Measurements from ENCODE around the gene MEP1A.
"Not testable (repeated sequence)": the region's sequence is repeated elsewhere in the genome, so short reads cannot be mapped to it uniquely, and the experiment has no call there.

The MEP1A gene

DNA sequence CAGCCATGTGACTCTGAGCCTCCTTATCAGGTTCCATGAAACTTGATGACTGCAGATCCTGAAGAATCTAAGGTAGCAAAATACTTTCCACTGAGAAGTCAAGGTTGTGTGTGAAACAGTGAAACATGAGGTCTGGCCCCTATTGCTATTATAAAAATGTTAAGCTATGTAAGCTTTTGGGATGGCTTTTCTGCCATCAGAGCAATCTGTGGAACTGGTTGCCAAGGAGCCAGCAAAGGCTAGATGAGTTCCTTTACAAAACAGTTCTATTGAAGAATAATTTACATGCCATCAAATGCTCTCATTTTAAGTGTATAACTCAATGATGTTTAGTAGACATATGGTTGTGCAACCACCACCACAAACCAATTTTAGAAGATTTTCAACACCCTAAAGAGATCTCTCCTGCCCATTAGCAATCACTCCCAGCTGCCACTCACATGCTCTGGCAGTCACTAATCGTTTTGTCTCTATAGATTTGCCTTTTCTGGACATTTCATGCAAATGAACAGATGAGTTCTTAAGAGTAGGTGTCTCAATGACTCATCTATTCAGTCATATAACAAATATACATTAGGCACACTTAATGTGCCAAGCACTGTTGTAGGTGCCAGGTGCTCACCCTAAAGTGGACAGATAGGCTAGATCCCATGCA, 19.9 kb upstream of the MEP1A start:
- Histone ChIP-seq H3K27ac (peak overlapping the region in 8 of 21 experiments; percentile 7 to 67 (median 40)), H3K4me3 (no peak overlapping the region)

DNA sequence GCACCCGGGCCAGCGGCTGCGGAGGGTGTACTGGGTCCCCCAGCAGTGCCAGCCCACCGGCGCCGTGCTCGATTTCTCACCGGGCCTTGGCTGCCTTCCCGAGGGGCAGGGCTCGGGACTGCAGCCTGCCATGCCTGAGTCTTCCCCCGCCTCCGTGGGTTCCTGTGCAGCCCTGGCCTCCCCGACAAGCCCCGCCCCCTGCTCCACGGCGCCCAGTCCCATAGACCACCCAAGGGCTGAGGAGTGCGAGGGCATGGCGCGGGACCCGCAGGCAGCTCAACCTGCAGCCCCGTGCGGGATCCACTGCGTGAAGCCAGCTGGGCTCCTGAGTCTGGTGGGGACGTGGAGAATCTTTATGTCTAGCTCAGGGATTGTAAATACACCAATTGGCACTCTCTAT, 18.5 kb upstream of the MEP1A start:
- not testable (repeated sequence) for H3K4me3 ChIP-seq, H3K27ac ChIP-seq

DNA sequence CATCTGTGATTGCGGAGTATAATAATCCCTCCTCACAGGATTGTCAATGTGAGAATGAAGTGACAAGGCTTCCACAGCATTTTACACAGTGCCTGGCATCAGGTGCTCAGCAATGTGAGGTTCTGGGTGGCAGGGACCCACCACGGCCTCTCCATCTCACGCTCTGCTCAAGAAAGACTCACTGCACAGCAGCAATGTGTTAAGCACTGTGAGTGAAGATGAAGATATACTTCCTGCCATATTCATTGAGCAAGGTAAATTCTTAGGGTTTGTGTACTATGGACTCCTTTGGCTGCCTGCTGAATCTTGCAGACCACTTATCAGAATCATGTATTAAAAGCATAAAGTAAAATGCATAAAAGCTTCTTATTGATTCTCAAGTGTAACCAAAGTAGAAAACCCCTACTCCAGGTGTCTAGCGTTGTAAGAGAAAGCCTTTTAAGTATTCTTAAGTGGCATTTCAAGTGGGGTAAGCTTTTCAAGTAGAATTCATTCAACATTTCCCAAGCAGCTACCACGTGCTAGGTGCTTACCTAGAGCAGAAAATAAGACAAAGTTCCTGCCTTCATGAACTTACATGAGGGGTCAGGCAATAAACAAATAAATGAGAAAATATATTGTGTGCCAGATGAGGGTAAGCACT, 17.0 kb upstream of the MEP1A start:
- Histone ChIP-seq H3K4me3 (no peak overlapping the region), H3K27ac (no peak overlapping the region)

DNA sequence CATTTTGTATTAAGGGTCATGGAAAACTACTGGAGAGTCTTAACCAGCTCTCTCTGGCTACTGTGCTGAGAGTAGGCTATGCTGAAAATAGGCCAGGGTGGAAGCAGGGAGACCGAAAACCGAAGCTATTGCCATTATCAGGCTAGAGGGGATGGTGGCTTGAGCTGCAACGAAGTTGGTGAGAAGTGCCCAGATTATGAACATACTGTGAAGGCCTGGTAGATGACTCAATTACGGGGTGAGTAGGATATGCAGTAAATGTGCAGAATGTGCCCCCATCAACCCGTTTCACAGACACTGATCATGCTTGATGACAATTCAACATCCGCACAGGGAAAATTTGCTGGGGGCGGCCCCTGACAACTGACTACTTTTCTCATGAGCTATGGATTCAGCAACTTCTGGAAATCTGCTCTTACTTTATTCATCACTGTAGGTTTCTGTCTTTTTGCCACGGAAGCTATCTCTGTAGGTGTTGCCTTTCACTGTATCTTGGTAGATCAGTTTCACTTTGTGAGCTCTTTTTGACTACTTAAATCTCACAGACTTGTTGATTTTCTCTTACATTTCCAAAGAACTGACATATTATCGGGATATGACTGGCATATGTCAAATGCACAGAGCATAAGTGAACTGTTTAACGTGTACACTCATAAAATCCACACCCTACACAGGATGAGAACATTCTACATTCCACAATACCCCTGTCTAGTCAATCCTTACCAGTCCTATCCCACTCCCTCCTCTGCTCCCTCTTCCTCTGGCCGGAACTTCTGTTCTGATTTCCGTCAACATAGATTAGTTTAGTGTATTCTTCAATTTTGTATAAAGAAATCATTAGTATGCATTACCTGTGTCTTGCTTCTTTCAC, 15.5 kb upstream of the MEP1A start:
- Histone ChIP-seq H3K27ac (no peak overlapping the region), H3K4me3 (no peak overlapping the region)

DNA sequence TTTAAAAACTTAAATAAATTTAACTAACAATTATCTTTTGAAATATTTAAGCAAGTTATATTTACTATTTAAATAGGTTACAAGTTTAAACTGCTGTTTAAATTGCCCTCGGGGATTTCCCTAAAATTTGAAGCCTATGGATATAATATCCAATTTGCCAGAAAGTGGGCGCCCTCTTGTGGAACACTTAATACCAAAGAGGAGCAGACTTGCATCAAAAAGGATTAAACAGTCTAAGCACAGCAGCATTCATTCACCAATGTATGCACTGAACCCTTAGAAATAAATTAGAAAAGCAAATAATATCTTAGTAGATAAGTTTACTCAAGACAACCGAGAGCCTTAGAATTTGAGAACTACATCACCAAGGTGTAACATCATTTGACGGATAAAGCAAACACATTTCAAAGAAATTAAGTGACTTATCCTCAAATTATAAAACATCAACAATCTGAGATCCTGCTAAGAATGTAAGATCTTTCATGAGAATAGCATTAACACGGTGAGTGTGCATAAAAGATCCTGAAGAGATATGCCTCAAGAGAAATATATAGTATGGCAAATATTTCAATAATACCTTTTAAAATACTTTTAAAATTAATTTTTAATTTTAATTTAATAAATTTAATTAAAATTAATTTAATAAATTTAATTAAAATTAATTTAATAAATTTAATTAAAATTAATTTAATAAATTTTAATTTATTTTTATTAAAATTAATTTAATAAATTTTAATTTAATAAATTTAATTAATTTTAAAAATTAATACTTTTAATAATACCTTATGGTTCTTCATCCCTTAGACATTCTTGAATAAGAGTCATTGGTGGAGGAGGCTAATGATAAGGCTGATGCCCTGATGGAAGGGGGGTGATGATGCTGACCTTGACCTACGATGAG, 11.5 kb upstream of the MEP1A start:
- Histone ChIP-seq H3K27ac (no peak overlapping the region), H3K4me3 (no peak overlapping the region)

DNA sequence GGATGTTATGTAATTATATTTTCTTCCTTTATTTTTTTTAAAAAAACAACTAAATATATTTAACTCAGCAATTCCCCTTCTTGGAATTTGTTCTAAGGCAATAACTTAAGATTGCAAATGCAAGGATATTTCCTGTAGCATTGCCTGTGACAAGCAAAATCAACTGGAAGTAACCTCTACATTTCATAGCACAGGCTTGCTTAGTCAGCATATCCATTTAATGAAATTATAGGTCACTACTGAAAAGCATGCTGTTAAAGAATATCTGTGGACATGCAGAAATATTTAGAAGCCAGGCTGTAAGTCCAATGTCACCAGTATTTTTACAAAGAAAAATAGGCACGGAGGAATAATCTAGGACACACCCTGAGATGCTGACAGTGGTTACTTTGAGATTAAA, 8.7 kb upstream of the MEP1A start:
- Histone ChIP-seq H3K27ac (no peak overlapping the region), H3K4me3 (no peak overlapping the region)

DNA sequence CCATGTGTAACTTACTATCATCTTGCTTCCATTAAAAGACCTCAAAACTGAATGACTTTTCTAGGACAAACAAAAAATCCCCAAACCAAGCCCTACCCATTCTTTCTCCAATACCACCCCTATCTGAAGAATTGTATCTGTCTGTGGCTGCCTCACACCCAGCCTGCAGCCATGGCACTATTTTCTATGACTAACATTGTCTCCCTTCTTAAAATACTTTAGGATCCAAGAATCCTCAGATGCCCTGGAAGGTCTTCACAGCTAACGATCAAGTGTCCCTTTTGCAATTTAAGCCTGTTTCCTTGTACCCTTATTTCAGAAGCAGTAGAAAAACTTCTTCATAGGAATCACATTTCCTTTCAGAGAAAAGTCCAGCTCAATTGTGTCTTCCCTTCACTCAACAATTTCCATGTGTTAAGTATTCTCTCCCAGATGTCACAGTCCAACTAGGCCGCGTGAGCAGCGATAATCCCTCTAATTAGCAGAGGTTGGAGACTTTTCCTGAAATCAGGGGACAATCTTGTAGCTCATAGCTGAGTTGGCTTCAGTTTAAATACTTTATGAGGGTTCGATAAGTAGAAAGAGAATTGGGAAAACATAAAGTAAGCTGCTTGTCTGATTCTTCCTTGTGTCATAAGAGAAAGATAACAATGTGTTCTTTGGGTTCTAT, 5.2 kb upstream of the MEP1A start:
- Histone ChIP-seq H3K27ac (no peak overlapping the region), H3K4me3 (no peak overlapping the region)

DNA sequence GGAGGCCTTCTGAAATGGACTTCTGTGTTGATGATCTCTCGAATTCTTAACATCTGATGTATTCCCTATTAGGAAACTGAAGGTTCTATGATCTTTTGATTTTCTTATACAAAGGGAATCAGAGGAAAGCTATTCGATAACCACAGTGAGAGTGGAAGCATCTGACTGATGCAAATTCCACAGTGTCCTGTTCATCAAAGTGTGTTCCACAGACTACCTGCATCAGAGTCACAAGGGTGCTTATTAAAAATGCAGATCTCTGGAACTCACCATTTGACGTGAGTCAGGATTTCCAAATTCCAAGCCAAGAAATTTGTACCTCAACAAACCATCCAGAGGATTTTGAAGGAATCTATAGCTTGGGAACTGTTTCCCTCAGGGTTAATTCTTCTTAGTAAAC, 4.4 kb upstream of the MEP1A start:
- Histone ChIP-seq H3K27ac (no peak overlapping the region), H3K4me3 (no peak overlapping the region)

DNA sequence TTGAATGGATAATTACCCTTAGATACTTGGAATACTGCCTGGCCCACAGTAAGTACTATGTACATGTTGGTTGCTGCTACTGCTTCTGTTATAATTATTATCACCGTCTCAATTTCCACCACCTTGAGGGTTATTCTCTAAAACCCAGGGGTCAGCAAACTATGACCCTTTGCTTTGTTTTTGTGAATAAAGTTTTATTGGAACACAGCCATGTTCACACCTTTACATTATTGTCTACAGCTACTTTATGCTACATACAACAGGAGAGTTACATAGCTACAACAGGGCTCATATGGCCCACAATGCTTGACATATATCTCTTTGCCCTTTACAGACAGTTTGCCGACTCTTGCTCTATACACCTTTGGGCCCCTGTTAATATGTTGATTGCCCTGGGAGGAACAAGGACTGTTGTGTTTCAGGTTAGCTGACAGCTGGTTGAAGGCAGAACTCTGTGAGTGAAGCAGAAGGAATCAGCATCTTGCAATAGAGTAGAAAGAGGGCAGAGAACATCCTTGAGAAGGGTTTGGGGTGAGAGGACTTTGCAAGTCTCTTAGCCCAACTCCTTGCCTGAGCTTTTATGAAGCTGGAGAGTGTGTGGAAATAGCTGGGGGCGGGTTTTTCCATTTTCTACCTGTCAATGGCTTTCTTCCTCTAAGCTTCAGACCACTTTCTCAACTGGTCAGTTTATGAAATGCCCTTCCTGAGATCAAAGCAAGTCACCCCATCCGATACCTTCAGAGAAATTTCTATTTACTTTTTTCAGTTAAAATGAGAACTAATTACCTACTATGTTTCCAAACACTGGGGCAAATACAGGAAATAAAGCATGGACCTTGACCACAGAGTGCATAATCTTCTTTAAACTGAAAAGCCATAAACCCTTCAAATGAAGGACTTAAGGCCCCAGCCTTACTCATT, 3.5 kb upstream of the MEP1A start:
- H3K4me3 ChIP-seq: no peak overlapping the region
- H3K27ac ChIP-seq: no peak overlapping the region

DNA sequence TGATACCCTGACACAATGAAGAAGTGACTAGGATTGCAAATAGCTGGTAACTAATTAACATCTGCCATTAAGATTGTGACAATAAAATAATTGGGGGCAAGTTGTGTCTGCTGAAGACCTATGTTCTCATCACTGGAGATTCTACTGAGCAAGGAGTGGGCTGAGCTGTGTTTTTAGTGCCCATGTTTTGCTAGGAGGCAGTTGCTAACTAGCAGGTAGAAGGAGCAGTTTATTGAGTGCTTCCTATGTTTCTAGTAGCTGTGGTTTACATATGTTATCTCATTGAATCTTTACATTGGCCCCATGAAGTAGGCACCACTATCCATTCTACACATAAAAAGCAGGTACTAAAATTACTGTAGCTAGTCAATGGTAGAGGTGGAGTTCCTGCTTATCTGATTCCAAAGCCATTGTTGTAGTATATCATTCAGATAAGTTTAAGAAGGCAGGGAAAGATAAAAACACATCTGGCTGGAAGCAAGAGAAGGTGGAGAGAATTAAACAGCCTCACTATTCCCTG, 2.8 kb upstream of the MEP1A start:
- Histone ChIP-seq H3K27ac (no peak overlapping the region), H3K4me3 (no peak overlapping the region)

DNA sequence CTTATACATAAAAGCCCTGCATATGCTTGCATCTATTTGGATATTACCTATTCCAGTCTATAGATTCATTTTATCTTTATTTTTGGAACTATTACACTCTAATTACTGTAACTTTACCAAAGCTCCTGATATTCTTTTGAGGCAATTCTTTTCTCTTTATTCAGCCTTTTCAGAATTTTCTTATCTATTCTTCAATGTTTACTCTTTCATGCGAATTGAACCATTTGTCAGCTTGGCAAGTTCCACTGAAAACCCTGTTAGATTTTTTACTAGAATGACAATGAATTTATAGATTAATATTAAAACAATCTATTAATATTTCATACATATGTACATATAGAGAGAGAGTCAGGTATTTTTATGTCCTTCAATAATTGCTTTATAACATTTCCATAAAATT, 554 bp upstream of the MEP1A start:
- H3K27ac ChIP-seq: no peak overlapping the region
- H3K4me3 ChIP-seq: no peak overlapping the region

DNA sequence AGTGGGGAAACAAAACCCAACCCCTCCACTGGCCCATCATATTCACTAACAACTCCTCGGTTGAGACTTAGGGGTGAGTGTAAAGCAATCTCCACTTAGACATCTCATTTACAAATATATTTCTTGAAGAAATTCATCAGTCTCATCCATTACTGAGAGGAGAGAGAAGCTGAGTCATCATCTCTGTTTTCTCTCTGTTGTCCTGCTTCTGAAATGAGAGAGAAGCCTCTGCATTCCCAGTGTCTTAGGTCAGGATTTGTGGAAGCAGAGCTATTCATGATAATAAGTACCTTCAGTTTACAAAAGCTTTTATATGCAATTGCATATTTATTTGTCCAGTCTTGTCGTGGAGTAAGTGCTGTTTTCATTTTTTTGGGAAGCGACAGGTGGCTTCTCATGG, 879 bp downstream of the MEP1A start:
- no peak overlapping the region for H3K4me3 ChIP-seq

DNA sequence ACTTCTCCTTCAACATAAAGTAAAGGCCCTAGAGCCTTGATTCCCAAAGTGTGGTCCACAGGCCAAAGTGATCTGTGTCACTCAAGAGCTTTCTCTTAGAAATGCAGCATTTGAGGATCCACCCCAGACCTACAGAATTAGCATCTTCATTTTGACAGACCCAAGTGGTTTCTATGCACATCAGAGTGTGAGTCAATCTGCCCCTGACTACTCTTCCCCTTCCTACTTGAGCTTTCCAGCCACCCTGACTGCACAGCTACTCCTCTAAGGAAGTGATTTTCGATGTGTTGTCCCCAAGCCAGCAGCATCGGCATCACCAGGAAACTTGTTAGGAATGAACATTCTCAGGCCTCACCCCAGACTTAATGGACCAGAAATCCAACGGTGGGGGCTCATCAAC, 2.6 kb downstream of the MEP1A start:
- no peak overlapping the region for H3K4me3 ChIP-seq
- no peak overlapping the region for H3K27ac ChIP-seq

More for the DNA sequence above, 879 bp downstream of the MEP1A start:
- H3K27ac ChIP-seq: no peak overlapping the region

DNA sequence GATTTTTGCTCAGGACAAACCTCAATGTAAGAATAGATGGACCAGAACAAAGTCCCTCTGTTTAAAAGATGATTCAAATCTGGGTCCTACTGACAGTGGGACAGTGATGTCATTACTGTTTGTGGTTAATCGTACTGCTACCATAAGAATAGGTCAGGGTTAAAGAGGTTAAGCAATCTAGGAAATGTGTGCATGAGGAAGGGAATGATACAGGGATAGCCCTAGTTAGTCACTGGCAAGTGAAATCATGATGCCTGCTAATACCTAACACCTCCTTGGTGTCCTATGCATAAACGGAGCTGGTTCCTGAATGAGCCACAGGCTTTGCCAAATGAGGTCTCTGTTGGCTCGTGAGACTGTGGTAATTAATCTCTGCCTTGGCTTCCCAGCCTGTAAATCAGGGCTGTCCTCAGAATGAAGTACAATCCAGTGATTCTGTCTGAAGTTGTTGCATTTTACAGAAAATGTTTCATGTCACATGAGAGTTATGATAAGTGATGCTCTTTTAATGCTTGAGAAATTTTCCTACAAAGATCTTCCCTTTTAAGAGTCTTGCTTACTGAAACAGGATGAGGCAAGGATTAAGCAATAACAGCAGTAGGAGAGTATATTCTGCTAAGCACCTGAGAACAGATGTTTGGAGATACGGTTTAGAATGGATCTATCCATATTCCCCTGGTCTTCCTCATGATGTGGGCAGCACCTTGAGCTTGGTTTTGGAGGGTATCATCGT, 3.8 kb downstream of the MEP1A start:
- H3K27ac ChIP-seq: no peak overlapping the region

DNA sequence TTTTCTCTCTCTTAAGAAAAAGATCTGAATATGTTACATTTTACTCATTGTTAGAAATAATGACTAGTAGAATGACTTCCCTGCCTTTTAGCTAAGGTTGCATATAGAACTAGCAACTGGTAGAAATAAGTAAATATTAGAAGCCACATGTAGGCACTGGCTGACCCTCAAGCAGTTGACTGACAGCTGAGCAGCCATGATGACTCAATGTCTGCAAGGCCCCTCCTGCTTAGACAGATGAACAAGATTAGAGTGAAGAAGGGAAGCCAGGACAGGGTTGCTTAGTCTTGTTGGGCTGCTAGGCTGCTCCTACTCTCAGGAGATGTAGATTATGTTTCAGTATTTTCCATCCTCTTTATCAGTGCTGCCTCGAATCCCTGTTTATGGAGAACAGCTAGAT, 6.5 kb downstream of the MEP1A start:
- Histone ChIP-seq H3K4me3 (no peak overlapping the region), H3K27ac (no peak overlapping the region)

More for the DNA sequence above, 3.8 kb downstream of the MEP1A start:
- H3K4me3 ChIP-seq: no peak overlapping the region

DNA sequence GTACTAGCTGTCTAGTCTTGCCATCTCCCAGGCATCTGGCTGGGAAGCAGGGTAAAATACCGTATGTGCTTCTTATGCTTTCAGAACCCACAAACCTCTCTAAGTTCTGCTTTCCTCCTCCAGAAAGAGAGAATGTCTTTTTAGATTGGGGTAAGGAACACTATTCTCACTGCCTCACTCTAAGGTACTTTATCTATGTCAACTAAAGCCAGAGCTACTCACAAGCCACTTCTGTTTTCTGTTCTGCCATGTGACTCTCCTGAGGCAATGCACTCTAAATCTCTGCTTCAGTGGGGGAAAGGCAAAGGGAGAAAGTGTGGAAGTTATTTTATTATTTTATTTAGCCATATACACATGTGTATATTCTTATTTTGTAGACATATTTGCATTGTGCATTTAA, 15.6 kb downstream of the MEP1A start:
- H3K4me3 ChIP-seq: no peak overlapping the region
- H3K27ac ChIP-seq: no peak overlapping the region

DNA sequence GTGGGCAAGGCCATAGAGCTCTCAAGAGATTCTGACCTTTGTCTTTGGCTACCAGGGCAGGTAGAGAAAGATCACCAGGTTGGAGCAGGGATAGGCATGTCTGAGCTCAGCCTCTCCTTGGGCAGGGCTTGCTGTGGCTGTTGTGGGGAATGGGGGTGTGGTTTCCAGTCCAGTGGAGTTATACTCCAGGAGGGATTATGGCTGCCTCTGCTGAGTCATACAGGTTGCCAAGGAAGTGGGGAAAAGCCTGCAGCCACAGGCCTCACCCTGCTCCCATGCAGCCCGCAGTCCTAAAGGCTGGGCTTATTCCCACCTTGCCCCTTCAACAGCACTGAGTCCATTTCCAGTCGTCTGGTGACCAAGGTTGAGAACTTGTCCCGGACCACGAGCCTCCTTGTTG, 21.9 kb downstream of the MEP1A start:
- H3K4me3 ChIP-seq: no peak overlapping the region
- peak overlapping the region in 2 of 21 experiments; percentile 2 to 50 for H3K27ac ChIP-seq
